A549 (cell line): ENCODE results near the gene C12orf43.

Experiments used
- BHLHE40 ChIP-seq: IDR thresholded peaks from 2 replicates; pipeline ENCODE4 v1.6.1; 2012; ENCODE audit warnings: low read depth, low read length, inconsistent platforms
- CTCF ChIP-seq: fragments of >200 bp; sonication (Bioruptor Twin); formaldehyde crosslinking; IDR thresholded peaks from 3 replicates; pipeline ENCODE4 v1.5.1; 2016
- REST ChIP-seq: fragments of 200-600 bp; sonication (generic); IDR thresholded peaks from 2 replicates; pipeline ENCODE4 v1.6.1; 2016; ENCODE audit warnings: antibody characterized with exemption, mild to moderate bottlenecking, moderate library complexity
- RFX5 ChIP-seq: fragments of 450-650 bp; IDR thresholded peaks from 2 replicates; pipeline ENCODE4 v1.7.1; 2014; ENCODE audit warnings: antibody characterized with exemption, mild to moderate bottlenecking, moderate library complexity
- TP53 ChIP-seq: fragments of 250-450 bp; sonication (Bioruptor Pico); IDR thresholded peaks from 2 replicates; pipeline ENCODE4 v1.5.0; 2021; ENCODE audit warnings: mild to moderate bottlenecking, moderate library complexity

- no peak for TF ChIP-seq BHLHE40
- TF ChIP-seq REST: no peak
- no peak for TF ChIP-seq RFX5
- no peak for TF ChIP-seq TP53 (CRISPR knock-in tag)
- TF ChIP-seq CTCF: no peak
Measured at GRCh38 chr12:120998435-120998834, 17.9 kb downstream of the C12orf43 start.
